Heart left ventricle (tissue), 13 donors: ENCODE data around the gene SF3B1.

Experiments
- CTCF ChIP-seq, 12 donors: fragments of 200-600 bp; sonication (generic) in 4 of 12; IDR thresholded peaks; one replicate each; pipeline versions ENCODE4 v1.5.0 to v1.8.0; 2018 to 2022; ENCODE audit warnings: antibody characterized with exemption in 12 of 12, mild to moderate bottlenecking in 5 of 12
- POLR2A ChIP-seq, 2 donors: fragments of 450-650 bp; IDR thresholded peaks; one replicate each; pipeline ENCODE4 v1.6.1; 2017; ENCODE audit warnings: antibody characterized with exemption in 2 of 2, mild to moderate bottlenecking in 2 of 2, moderate library complexity in 2 of 2
- donor health status: ischemic (EF 13 %, LVEDD 7.1; RV severe dilation, severe dysfunction).
- donor health status: DM: no; HTN: yes; CAD: no.
- donor health status: DM: no; HTN: no; CAD: no.
- donor health status: ischemic (EF 25% LVEDD 6.9; RV normal size, moderate dysfunction).
- donor health status: ischemic (EF 25% LVEDD 5.7; RV mildly dilated, moderate dysfunction).
- donor health status: ischemic (EF 35%, LVEDD 5.7; RV mildly dilated, moderate dysfunction).
- donor health status: nonischemic (EF 11% LVEDD 7.7; RV severe dilation, severe dysfunction).
- donor health status: DM: yes; HTN: yes; CAD: no.
- donor health status: PGD.
- donor health status: ischemic (EF 29% LVEDD 5.4; RV normal size, mild dysfunction).
- donor health status: nonischemic (EF 23%, LVEDD 6.1; RV moderate dilation, normal function).

- TF ChIP-seq CTCF (IDR thresholded peaks at IDR 0.05) (no peak), POLR2A (IDR thresholded peaks at IDR 0.05) (peak in 1 of 2 donors; percentile 24)
Measured at GRCh38 chr2:197453914-197454398, 19.1 kb upstream of the SF3B1 start.
